HEK293T (cell line): Measurements from ENCODE around the gene PDE3B.

ENCODE experiments used
- ARNT ChIP-seq: fragments of 450-650 bp; IDR thresholded peaks from 2 replicates; pipeline ENCODE4 v1.6.1; 2017; ENCODE audit warnings: mild to moderate bottlenecking
- BHLHE40 ChIP-seq: fragments of 450-650 bp; IDR thresholded peaks from 2 replicates; pipeline ENCODE4 v1.6.1; 2016; ENCODE audit warnings: mild to moderate bottlenecking, moderate library complexity, borderline replicate concordance
- CTBP1 ChIP-seq: fragments of 450-650 bp; IDR thresholded peaks from 2 replicates; pipeline ENCODE4 v1.6.1; 2016; ENCODE audit warnings: borderline replicate concordance
- ELF4 ChIP-seq: fragments of 450-650 bp; IDR thresholded peaks from 2 replicates; pipeline ENCODE4 v1.6.1; 2017; ENCODE audit warnings: antibody characterized with exemption
- FOXA1 ChIP-seq: fragments of 450-650 bp; IDR thresholded peaks from 2 replicates; pipeline ENCODE4 v1.6.1; 2016; ENCODE audit warnings: mild to moderate bottlenecking
- FOXM1 ChIP-seq: fragments of 450-650 bp; IDR thresholded peaks from 2 replicates; pipeline ENCODE4 v1.6.1; 2017; ENCODE audit warnings: mild to moderate bottlenecking, borderline replicate concordance
- HDGF ChIP-seq: fragments of 450-650 bp; IDR thresholded peaks from 2 replicates; pipeline ENCODE4 v1.6.1; 2017; ENCODE audit warnings: antibody characterized with exemption, borderline replicate concordance
- L3MBTL2 ChIP-seq: fragments of 450-650 bp; conservative IDR thresholded peaks from 2 replicates; pipeline ENCODE4 v1.6.1; 2016; ENCODE audit warnings: mild to moderate bottlenecking
- LEF1 ChIP-seq: fragments of 450-650 bp; IDR thresholded peaks from 2 replicates; pipeline ENCODE4 v1.6.1; 2017; ENCODE audit warnings: mild to moderate bottlenecking, borderline replicate concordance
- NFRKB ChIP-seq: fragments of 450-650 bp; IDR thresholded peaks from 2 replicates; pipeline ENCODE4 v1.6.1; 2016; ENCODE audit warnings: mild to moderate bottlenecking, moderate library complexity
- PKNOX1 ChIP-seq: fragments of 450-650 bp; IDR thresholded peaks from 2 replicates; pipeline ENCODE4 v1.6.1; 2016
- SP1 ChIP-seq: fragments of 450-650 bp; IDR thresholded peaks from 2 replicates; pipeline ENCODE4 v1.6.1; 2017
- SUZ12 ChIP-seq: fragments of 450-650 bp; IDR thresholded peaks from 2 replicates; pipeline ENCODE4 v1.6.1; 2016; ENCODE audit warnings: mild to moderate bottlenecking
- ZNF384 ChIP-seq: fragments of 450-650 bp; IDR thresholded peaks from 2 replicates; pipeline ENCODE4 v1.6.1; 2016

- TF ChIP-seq BHLHE40 (no peak), ELF4 (no peak), FOXM1 (no peak), CTBP1 (no peak), SP1 (no peak), ZNF384 (no peak), PKNOX1 (no peak), FOXA1 (no peak), HDGF (no peak), SUZ12 (no peak), ARNT (no peak), L3MBTL2 (no peak), NFRKB (no peak), LEF1 (no peak)
Observed at GRCh38 chr11:14898906-14899305, 255.3 kb downstream of the PDE3B start.
